B cell (primary cell): Measurements from ENCODE around the gene DCLK1. TPM values are rescaled to one million over a fixed set of nuclear protein-coding genes. Genes with fewer than 3 reads are reported as not detected.

ENCODE experiments used
- ATAC-seq: fragments of 200-7000 bp; cut with Tn5 transposase; one replicate; pipeline ENCODE4 v1.10.0; 2021; ENCODE audit warnings: low read depth, mild to moderate bottlenecking, moderate number of reproducible peaks, moderate library complexity
- CTCF ChIA-PET: fragments of 350-600 bp; sonication (Branson Sonifier 250); formaldehyde crosslinking; loops from one replicate; lab custom pipeline; 2021; ENCODE audit warnings: antibody characterized with exemption, inconsistent platforms; lab: Charles Lee
- POLR2A ChIA-PET: fragments of 350-600 bp; sonication (Branson Sonifier 250); formaldehyde crosslinking; loops from one replicate; lab custom pipeline; 2021; ENCODE audit warnings: antibody characterized with exemption; lab: Charles Lee
- DNase-seq: peaks from one replicate; pipeline ENCODE4 v3.0.0; 2013
- H2AFZ ChIP-seq: 2 replicates; pipeline ENCODE4 v1.6.1; 2012; ENCODE audit warnings: mild to moderate bottlenecking, low read depth, low read length; ENCODE audit not compliant: insufficient read depth, poor library complexity, severe bottlenecking
- H3K27ac ChIP-seq, 2 donors: 1 replicate in 1 of 2; 2 replicates in 1 of 2; pipeline ENCODE4 v1.5.1; 2012 to 2013; ENCODE audit warnings: low read length in 2 of 2, mild to moderate bottlenecking in 2 of 2, moderate library complexity in 1 of 2
- H3K27me3 ChIP-seq, 4 experiments: fragments of 200-600 bp in 1 of 4; sonication (generic) in 1 of 4; replicated peaks in 1 of 4; 1 replicate in 2 of 4; 2 replicates in 2 of 4; pipeline versions ENCODE4 v1.6.1 to v1.7.0; 2013 to 2016; ENCODE audit warnings: low read length in 3 of 4, mild to moderate bottlenecking in 2 of 4, mixed read lengths in 1 of 4, moderate library complexity in 1 of 4; ENCODE audit not compliant: insufficient read depth in 4 of 4, control insufficient read depth in 3 of 4; ENCODE audit errors: control extremely low read depth in 1 of 4
- H3K36me3 ChIP-seq, 2 experiments: replicated peaks in 1 of 2; 1 replicate in 1 of 2; 2 replicates in 1 of 2; pipeline versions ENCODE4 v1.6.1 to v1.7.1; 2013; ENCODE audit warnings: low read length in 1 of 2; ENCODE audit not compliant: insufficient read depth in 2 of 2, control insufficient read depth in 1 of 2; ENCODE audit errors: control extremely low read depth in 1 of 2, extremely low read depth in 1 of 2
- H3K4me1 ChIP-seq, 2 donors: fragments of 200-600 bp in 1 of 2; sonication (generic) in 1 of 2; 1 replicate in 1 of 2; 2 replicates in 1 of 2; pipeline versions ENCODE4 v1.5.1 to v1.6.1; 2013 to 2017; ENCODE audit warnings: low read length in 2 of 2; ENCODE audit not compliant: control insufficient read depth in 2 of 2, insufficient read depth in 2 of 2
- H3K4me2 ChIP-seq: replicated peaks from 2 replicates; pipeline ENCODE3; 2012; ENCODE audit warnings: mild to moderate bottlenecking, low read depth, low read length; ENCODE audit not compliant: poor library complexity, severe bottlenecking
- H3K4me3 ChIP-seq, 5 experiments: fragments of 200-600 bp in 1 of 5; sonication (generic) in 1 of 5; 1 replicate in 3 of 5; 2 replicates in 2 of 5; pipeline versions ENCODE4 v1.5.1 to v1.7.0; 2011 to 2016; ENCODE audit warnings: low read length in 4 of 5, mild to moderate bottlenecking in 4 of 5, low read depth in 2 of 5, control low read depth in 1 of 5, moderate library complexity in 1 of 5; ENCODE audit not compliant: insufficient read depth in 1 of 5; ENCODE audit errors: control extremely low read depth in 1 of 5, extremely low read depth in 1 of 5
- H3K79me2 ChIP-seq: fragments of 200-600 bp; sonication (generic); one replicate; pipeline ENCODE4 v1.6.0; 2016; ENCODE audit warnings: low read length; ENCODE audit not compliant: control insufficient read depth, insufficient read depth
- H3K9ac ChIP-seq: fragments of 200-600 bp; sonication (generic); 2 replicates; pipeline ENCODE4 v1.6.1; 2017; ENCODE audit warnings: mild to moderate bottlenecking, low read length, moderate library complexity
- H3K9me3 ChIP-seq, 3 donors: one replicate each; pipeline versions ENCODE4 v1.6.1 to v1.7.1; 2013; ENCODE audit warnings: low read length in 2 of 3; ENCODE audit not compliant: control insufficient read depth in 2 of 3, insufficient read depth in 1 of 3; ENCODE audit errors: control extremely low read depth in 1 of 3
- H4K20me1 ChIP-seq: 2 replicates; pipeline ENCODE4 v1.6.0; 2012; ENCODE audit warnings: mild to moderate bottlenecking, low read length; ENCODE audit not compliant: insufficient read depth, control insufficient read depth, poor library complexity, severe bottlenecking
- H3K27ac Mint-ChIP-seq: one replicate; pipeline ENCODE4 v1.8.0; 2021; ENCODE audit warnings: mixed read lengths
- H3K27me3 Mint-ChIP-seq: one replicate; pipeline ENCODE4 v1.8.0; 2021; ENCODE audit warnings: mixed read lengths
- H3K4me1 Mint-ChIP-seq: one replicate; pipeline ENCODE4 v1.8.0; 2021; ENCODE audit warnings: mixed read lengths
- H3K4me3 Mint-ChIP-seq: one replicate; pipeline ENCODE4 v1.8.0; 2021; ENCODE audit warnings: mixed read lengths
- H3K9me3 Mint-ChIP-seq: one replicate; pipeline ENCODE4 v1.8.0; 2022; ENCODE audit warnings: mixed read lengths; ENCODE audit not compliant: insufficient read depth
- EZH2 ChIP-seq: IDR thresholded peaks from 2 replicates; pipeline ENCODE4 v1.6.1; 2012; ENCODE audit warnings: borderline replicate concordance, low read depth, mild to moderate bottlenecking, moderate library complexity, low read length; ENCODE audit not compliant: insufficient read depth, poor library complexity, severe bottlenecking
- WGBS: methylation state at CpG from one replicate; pipeline ENCODE4 v1.1.5; 2013; ENCODE audit warnings: missing lambda C conversion rate; ENCODE audit not compliant: insufficient coverage; 5-methylcytosine and 5-hydroxymethylcytosine counted together
- intact Hi-C: fragments of 100-400 bp; cut with micrococcal nuclease; formaldehyde crosslinking; loops from one replicate; pipeline ENCODE4 v1.10.0; 2022
- polyA plus RNA-seq: library from polyadenylated mRNA; depleted of rRNA; stranded (reverse); fragments of >200 nt; gene quantifications from 2 replicates; pipeline ENCODE4 v1.2.3, GENCODE V29; 2012
- total RNA-seq, 2 donors: library from RNA; stranded (reverse); fragments of 120-200 nt in 1 of 2; gene quantifications; 1 replicate in 1 of 2; 2 replicates in 1 of 2; pipeline versions ENCODE4 v1.2.3 to v1.2.4, GENCODE V29; 2013 to 2022
- TF ChIP-seq, protein P1 (sequence below): fragments of 200-600 bp; IDR thresholded peaks from one replicate; pipeline ENCODE4 v1.8.0; 2022; ENCODE audit warnings: antibody characterized with exemption, mild to moderate bottlenecking

The DCLK1 gene
- total and polyA plus RNA-seq, 2 donors (not counting 1 experiment from before 2014, with no cell fraction given) = not detected

- H2AFZ ChIP-seq = no peak overlapping the region
- H3K27ac ChIP-seq = no peak overlapping the region
- no peaks in the 10 kb centered on the region for H3K79me2 ChIP-seq
- ChIA-PET POLR2A (no interaction called here), CTCF (no interaction called here)
- no peak overlapping the region for H3K4me2 ChIP-seq
- no peak overlapping the region for H3K4me3 ChIP-seq
- no peaks in the 10 kb centered on the region for H4K20me1 ChIP-seq
- no peaks in the 10 kb centered on the region for H3K9me3 Mint-ChIP-seq
- no peaks in the 10 kb centered on the region for H3K4me1 Mint-ChIP-seq
- H3K4me3 Mint-ChIP-seq = no peak overlapping the region
- DNase-seq (no peak), ATAC-seq (no peak)
- no CpG with 5 or more reads among the region's 2 CpGs for WGBS
- H3K27ac Mint-ChIP-seq = no peak overlapping the region
- no peak for TF ChIP-seq EZH2
- TF ChIP-seq, protein P1, sequence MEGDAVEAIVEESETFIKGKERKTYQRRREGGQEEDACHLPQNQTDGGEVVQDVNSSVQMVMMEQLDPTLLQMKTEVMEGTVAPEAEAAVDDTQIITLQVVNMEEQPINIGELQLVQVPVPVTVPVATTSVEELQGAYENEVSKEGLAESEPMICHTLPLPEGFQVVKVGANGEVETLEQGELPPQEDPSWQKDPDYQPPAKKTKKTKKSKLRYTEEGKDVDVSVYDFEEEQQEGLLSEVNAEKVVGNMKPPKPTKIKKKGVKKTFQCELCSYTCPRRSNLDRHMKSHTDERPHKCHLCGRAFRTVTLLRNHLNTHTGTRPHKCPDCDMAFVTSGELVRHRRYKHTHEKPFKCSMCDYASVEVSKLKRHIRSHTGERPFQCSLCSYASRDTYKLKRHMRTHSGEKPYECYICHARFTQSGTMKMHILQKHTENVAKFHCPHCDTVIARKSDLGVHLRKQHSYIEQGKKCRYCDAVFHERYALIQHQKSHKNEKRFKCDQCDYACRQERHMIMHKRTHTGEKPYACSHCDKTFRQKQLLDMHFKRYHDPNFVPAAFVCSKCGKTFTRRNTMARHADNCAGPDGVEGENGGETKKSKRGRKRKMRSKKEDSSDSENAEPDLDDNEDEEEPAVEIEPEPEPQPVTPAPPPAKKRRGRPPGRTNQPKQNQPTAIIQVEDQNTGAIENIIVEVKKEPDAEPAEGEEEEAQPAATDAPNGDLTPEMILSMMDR = no peak
- H3K9me3 ChIP-seq = no peaks in the 10 kb centered on the region
- no peak overlapping the region for H3K9ac ChIP-seq
- H3K36me3 ChIP-seq = no peaks in the 10 kb centered on the region
- H3K27me3 ChIP-seq = no peaks in the 10 kb centered on the region
- H3K4me1 ChIP-seq = no peaks in the 10 kb centered on the region
- H3K27me3 Mint-ChIP-seq = no peaks in the 10 kb centered on the region
- intact Hi-C loops = no loop called here
These were observed 136.0 kb downstream of the DCLK1 start for GRCh38 chr13:35995136-35995535.

GRCh38 chr13:35994131-35994966 is 136.8 kb downstream of the DCLK1 start:
- intact Hi-C loops = no loop called here
- Histone ChIP-seq H3K9ac (no peak overlapping the region), H3K4me3 (no peak overlapping the region), H3K4me2 (no peak overlapping the region), H3K27ac (no peak overlapping the region), H3K9me3 (no peaks in the 10 kb centered on the region), H3K36me3 (no peaks in the 10 kb centered on the region), H4K20me1 (no peaks in the 10 kb centered on the region), H3K79me2 (no peaks in the 10 kb centered on the region), H3K4me1 (no peaks in the 10 kb centered on the region), H2AFZ (no peak overlapping the region), H3K27me3 (no peaks in the 10 kb centered on the region)
- H3K4me1 Mint-ChIP-seq = no peaks in the 10 kb centered on the region
- DNase-seq (no peak), ATAC-seq (no peak)
- no peaks in the 10 kb centered on the region for H3K9me3 Mint-ChIP-seq
- ChIA-PET POLR2A (no interaction called here), CTCF (no interaction called here)
- 88% methylated on average over 4 of the region's 6 CpGs for WGBS
- H3K4me3 Mint-ChIP-seq = no peak overlapping the region
- no peaks in the 10 kb centered on the region for H3K27me3 Mint-ChIP-seq
- H3K27ac Mint-ChIP-seq = no peak overlapping the region
- TF ChIP-seq, protein P1 = no peak
- TF ChIP-seq EZH2 = no peak
